HG02623 (cell line): Measurements from ENCODE around the gene TRIM52.
"Not testable (repeated sequence)": the region's sequence is repeated elsewhere in the genome, so short reads cannot be mapped to it uniquely, and the experiment has no call there.

Source experiments
- ATAC-seq: cut with Tn5 transposase; IDR thresholded peaks from one replicate; pipeline ENCODE4 v1.9.1; 2021; ENCODE audit warnings: moderate library complexity; ENCODE audit not compliant: unreplicated experiment

The TRIM52 gene

GRCh38 chr5:181260720-181261319 is at the start of gene TRIM52:
Gene TRIM52 (minus strand): TSS chr5:181261143. CDS start chr5:181260813, 330 bp downstream.
- peak; percentile 82 for ATAC-seq

DNA sequence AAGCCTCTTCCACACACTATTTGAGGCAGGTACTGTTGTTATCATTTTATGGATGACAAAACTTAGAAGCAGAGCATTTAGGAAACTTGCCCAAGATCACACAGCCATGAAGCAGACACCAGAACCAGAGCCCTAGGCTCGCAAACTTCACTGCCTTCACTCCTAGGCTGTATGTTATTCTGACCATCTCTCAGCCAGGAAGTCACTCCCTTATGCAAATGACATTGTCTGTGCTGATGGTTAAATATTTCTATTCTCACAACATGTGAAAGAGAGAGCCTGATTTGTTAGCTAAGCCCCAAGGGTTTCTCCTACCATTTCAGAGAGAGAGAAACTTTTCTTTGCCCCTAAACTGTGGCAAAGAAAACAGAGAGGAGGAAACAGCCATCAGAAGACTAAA is 26.4 kb upstream of the TRIM52 start:
- ATAC-seq: not testable (repeated sequence)

DNA sequence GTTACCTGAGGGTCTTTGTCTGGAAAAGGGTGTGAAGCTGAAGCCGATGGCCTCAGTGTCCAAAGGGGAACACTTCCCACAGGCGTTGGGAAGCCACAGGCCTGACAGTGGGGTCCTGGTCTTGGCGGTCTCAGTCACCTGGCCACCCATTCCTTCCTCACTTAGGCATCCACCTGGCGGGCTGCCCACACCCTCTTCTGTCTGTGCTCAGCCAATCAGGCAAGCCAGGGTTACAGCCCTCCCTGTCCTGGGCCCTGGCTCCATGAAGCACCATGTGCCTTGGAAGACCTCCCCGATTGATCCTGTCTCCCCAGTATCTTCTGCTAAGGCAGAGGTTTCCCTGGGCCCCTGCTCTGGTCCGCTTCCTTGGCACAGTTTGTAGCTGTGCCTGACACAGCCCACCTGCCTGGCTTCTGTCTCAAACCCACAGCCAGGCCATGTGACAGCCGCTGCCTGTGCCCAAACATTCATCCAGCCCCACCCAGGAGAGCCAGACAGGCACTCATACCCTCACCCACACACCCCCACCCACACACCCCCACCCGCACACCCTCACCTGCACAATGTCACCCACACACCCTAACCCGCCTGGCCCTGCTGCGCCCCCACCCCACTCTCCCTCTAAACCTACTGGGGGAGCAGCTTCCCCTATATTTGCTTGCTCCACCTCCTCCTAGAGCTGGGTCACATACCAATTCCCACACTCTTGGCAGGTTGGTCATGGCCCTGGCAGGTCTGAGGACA is 25.2 kb upstream of the TRIM52 start:
- ATAC-seq: not testable (repeated sequence)

DNA sequence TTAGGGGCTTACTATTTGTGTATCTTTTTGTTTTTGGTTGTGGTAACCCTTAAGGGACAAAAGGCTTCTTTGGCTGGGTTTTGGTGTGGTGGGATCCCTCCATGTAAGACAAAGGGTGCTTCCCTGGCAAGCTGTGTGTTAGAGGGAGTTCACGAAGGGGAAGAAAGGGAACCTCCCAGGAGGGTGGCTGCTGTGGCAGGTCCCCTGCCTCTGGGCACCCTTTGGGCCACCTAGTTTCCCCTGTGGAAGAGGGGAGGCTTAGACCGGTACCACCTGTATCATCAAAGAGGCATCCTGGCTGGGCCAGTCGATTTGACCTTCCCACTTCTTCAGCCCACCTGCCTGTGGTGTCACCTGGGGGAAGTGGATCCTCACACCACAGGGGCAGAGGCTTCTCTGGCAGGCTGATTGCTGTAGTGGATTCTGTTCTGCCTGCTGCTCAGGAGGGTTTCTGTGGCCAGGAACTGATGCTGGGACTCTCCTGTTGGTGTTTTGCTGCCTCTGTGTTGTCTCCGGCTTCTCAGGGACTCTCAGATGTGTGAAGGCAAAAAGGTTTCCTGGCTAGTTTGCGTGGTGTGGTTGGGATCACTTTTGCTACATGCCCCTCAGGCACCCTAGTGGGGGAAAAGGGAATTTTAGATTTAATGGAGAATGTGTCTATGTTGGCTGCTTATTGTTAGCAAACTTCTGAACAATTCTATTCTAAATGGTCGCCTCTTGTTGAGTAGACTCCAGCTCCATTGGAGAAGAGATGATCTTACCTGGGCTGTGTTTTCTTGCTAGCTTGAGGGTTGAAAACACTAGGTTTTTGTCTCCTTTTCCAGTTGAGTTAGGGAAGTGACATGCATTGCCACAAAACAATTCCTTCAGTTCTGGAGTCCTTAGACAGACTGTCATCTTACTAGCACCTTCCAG is 23.2 kb upstream of the TRIM52 start:
- not testable (repeated sequence) for ATAC-seq

- no peak for ATAC-seq
Measured at GRCh38 chr5:181283347-181283746, 22.4 kb upstream of the TRIM52 start.

- no peak for ATAC-seq
Measured at GRCh38 chr5:181282874-181283273, 21.9 kb upstream of the TRIM52 start.

DNA sequence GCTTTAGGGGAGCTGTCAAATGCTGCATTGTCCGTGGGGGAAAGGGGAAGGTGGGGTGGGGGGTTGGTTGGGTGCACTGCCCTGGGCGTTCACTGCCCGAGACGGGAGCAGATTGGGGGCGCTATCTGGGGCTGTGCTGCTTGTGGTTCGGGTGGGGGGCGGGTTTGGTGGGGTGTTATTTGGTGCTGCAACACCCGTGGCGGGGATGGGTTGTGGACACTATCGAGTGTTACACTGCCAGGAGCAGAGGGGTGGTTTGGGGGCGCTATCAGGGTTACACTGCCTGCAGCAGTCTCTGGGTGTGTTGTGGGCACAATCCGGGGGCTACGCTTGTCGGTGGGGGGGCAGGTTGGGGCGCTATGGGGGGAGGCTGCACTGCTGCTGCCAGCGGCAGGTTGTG is 21.5 kb upstream of the TRIM52 start:
- ATAC-seq: not testable (repeated sequence)

DNA sequence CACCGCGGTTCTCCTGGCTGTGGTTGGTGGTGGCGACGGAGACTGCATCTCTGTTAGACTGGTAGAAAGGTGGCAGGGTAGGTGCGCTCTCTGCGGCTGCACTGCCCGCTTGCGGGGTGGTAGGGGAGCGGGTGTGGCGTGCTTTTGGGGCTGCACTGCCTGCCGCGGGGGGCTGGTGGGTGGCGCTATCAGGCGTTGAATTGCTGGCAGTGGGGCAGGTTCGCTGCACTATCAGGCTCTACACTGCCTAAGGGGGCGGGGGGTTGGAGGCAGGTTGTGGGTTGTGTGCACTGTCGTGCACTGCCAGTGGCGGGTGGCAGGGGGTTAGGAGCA is 21.0 kb upstream of the TRIM52 start:
- no peak for ATAC-seq

DNA sequence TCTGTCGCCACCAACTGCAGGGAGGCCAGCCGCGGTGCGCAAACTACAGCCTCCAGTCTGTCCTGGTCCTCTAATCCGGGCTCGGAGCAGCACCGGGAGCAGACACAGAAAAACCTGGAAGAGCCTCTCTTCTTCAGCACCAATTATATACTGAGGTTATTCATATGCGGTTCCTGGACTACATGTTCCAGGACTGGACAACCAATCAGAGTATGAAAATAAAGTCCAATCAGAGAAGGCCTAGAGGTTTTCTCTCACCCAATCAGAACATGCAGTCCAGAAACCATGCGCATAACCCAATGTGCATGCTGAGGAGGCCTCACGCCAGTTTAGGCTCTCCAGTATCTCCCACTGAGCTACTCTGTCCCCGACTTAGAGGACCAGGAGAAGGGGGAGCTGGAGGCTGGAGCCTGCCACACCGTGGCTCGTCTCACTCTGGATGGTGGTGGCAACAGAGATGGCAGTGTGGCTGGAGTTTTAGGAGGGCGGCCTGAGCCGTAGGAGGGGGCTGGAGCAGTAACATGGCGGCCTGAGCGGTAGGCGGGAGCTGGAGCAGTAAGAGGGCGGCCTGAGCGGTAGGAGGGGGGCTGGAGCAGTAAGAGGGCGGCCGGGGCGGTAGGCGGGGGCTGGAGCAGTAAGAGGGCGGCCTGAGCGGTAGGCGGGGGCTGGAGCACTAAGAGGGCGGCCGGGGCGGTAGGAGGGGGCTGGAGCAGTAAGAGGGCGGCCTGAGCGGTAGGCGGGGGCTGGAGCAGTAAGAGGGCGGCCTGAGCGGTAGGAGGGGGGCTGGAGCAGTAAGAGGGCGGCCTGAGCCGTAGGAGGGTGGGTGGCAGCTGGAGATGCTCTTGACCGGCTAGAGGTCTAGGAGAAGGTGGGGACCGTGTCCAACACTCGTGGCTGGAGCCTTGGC is 20.4 kb upstream of the TRIM52 start:
- ATAC-seq: no peak

DNA sequence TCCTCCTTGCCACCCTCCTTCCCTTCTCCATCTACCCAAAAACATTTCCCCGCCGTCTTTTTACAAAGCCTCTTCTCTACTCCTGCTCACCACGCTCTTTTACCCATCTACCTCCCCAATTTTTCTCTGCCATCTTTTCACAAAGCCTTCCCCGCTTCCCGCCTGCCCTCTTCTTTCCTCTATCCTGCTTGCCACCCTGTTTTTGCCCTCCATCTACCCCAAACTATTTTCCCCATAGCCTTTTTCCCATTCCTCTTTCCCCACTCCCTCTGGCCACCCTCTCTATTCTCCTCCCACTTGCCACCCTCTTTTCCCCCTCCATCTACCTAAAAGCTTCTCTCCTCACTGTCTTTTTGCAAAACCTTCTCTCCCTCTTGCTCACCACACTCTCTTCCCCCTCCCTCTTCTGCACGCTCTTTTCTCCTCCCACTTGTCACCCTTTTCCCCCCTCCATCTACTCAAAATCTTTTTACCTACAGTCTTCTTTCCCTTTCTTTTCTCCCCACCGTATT is 19.4 kb upstream of the TRIM52 start:
- ATAC-seq: no peak

DNA sequence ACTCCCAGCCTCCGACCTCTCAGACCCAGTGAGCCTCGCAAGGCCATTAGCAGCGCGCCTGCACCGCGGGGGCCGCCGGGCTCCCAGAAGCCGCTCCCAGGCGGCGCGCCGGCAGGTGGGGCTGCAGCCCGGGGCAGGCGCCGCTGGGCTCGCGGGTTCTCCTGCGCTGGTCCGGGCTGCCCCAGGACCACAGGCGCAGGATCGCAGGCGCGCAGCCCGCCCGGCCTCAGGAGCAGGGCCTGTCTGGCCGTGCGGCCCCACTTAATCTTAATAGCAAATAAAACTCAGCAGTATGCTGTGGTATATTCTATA is 12.4 kb upstream of the TRIM52 start:
- ATAC-seq: not testable (repeated sequence)

GRCh38 chr5:181271081-181271480 is 10.1 kb upstream of the TRIM52 start:
- no peak for ATAC-seq

DNA sequence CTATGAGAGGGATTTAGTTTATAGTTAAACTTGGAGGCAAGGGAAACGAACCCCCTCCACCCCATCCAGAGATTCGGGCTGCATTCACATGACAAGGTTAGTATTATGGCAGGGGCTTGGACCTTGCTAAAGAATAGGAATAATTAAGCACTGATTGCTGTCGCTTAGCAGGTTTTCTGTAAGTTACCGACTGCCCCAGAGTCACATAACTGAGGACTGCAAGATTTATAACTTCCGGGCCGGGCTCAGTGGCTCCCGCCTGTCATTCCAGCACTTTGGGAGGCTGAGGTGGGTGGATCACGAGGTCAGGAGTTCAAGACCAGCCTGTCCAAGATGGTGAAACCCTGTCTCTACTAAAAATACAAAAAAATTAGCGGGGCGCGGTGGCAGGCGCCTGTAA is 7.0 kb upstream of the TRIM52 start:
- ATAC-seq: not testable (repeated sequence)

DNA sequence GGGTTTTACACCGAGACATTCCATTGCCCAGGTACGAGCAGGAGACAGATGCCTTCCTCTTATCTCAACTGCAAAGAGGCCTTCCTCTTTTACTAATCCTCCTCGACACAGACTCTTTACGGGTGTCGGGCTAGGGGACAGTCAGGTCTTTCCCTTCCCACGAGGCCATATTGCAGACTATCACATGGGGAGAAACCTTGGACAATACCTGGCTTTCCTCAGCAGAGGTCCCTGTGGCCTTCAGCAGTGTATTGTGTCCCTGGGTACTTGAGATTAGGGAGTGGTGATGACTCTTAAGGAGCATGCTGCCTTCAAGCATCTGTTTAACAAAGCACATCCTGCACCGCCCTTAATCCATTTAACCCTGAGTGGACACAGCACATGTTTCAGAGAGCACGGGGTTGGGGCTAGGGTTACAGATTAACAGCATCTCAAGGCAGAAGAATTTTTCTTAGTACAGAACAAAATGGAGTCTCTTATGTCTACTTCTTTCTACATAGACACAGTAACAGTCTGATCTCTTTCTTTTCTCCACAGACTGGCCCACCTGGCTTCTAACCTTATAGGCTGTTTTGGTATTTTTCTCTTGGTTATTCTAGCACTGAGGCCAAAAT is 6.5 kb upstream of the TRIM52 start:
- ATAC-seq: not testable (repeated sequence)

- no peak for ATAC-seq
Measured at GRCh38 chr5:181265092-181265671, 4.2 kb upstream of the TRIM52 start.

- no peak for ATAC-seq
Measured at GRCh38 chr5:181263633-181264032, 2.7 kb upstream of the TRIM52 start.

DNA sequence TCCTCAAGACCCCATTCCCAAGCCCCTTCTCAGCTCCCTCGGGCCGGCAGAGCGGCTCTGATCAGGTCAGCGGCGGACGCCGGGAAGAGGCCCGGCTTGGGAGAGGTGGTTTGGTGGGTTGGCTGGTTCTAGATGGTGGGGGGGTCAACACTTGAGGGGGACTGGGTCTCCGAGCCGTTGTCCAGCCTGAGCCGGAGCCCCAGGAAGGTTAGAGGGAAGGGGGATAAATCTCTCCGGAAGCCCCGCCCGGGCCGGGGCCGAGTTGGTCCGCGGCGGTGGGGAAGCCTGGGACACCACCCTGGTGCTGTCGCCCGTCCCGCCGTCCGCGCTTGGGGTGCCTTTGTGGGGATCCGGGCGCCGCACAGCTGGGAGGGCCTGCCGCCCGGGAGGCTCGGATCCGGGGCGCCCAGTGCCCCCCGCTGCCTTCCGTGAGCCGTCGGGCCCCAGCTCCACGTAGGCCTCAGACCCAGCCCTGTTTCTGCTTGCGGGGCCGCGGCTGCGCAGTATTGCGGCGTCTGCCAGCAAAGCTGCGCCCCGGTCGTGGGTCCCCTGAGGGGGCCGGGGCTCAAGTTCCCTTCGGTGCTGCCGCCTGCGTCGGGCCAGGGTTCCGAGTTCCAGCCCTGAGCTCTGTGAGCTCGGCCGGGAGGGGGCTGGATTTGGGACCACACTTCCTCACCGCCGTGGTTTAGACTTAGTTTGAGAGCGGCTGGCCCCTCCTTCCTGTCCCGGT is 542 bp upstream of the TRIM52 start:
- ATAC-seq: peak; percentile 44

- ATAC-seq: peak; percentile 1
Measured at GRCh38 chr5:181259974-181260719, 796 bp downstream of the TRIM52 start.
